GM19438 (cell line): ENCODE results near the gene SEC14L3.

Experiments used
- ATAC-seq: cut with Tn5 transposase; IDR thresholded peaks from one replicate; pipeline ENCODE4 v1.9.1; 2021; ENCODE audit warnings: low read depth; ENCODE audit not compliant: unreplicated experiment

SEC14L3 gene

GRCh38 chr22:30447656-30448055, 24.2 kb downstream of the SEC14L3 start:
- no peak for ATAC-seq

DNA sequence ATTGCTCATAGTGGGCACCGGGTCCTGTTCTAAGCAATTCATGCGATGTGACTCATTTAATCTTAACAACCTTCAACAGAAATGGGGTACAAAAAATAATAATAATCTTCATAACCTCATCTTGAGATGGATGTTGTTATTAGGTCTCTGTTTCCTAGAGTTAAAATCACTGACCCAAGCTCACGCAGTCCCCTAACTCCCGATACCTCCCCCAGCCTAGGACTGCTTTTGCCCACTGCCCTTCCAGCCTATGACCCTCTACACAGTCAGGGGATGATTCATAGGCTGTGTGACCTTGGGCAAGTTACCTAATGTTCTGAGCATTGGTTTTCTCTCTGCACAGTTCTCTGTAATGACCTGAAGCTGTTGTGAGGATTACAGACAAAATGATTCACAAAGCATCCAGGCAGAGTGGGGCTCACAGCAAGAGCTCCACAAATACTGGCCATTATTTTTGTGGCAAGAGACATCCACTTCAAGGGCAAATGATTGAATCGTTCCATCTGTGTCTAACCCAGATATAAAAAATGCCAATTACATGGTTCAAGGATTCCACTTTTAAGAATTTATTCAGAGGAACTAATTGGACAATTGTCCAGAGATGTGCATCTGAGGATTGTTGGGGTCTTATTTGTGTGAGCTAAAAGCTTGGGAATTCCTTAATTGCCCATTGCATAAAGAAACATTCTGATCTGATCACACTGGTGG, 26.2 kb downstream of the SEC14L3 start:
- no peak for ATAC-seq

GRCh38 chr22:30444632-30445437, 27.0 kb downstream of the SEC14L3 start:
- no peak for ATAC-seq

DNA sequence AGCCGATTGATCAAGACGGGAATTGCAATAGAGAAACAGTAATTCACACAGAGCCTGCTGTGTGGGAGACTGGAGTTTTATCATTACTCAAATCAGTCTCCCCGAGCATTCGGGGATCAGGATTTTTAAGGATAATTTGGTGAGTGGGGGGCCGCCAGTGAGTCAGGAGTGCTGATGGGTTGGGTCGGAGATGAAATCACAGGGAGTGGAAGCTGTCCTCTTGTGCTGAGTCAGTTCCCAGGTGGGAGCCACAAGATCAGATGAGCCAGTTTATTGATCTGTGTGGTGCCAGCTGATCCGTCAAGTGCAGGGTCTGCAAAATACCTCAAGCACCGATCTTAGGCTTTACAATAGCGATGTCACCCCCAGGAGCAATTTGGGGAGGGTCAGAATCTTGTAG, 30.7 kb downstream of the SEC14L3 start:
- no peak for ATAC-seq

GRCh38 chr22:30439836-30440235, 32.0 kb downstream of the SEC14L3 start:
- no peak for ATAC-seq

- no peak for ATAC-seq
Observed at GRCh38 chr22:30439226-30439625, 32.6 kb downstream of the SEC14L3 start.

GRCh38 chr22:30438559-30438958, 33.3 kb downstream of the SEC14L3 start:
- ATAC-seq: no peak

- no peak for ATAC-seq
Observed at GRCh38 chr22:30436196-30436595, 35.6 kb downstream of the SEC14L3 start.

DNA sequence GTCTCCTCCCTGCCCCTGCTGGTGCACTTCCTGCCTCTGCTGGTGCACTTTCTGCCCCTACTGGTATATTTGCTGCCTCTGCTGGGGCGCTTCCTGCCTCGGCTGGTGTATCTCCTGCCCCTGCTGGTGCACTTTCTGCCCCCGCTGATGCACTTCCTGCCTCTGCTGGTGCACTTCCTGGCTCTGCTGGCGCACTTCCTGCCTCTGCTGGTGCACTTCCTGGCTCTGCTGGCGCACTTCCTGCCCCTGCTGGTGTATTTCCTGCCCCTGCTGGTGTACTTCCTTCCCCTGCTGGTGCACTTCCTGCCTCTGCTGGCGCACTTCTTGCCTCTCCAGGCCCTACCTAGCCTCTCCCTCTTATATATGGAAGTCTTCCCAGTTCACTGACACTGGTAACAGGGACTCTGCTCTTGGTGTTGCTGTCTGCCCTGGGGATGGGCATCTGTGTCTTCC, 36.1 kb downstream of the SEC14L3 start:
- no peak for ATAC-seq

DNA sequence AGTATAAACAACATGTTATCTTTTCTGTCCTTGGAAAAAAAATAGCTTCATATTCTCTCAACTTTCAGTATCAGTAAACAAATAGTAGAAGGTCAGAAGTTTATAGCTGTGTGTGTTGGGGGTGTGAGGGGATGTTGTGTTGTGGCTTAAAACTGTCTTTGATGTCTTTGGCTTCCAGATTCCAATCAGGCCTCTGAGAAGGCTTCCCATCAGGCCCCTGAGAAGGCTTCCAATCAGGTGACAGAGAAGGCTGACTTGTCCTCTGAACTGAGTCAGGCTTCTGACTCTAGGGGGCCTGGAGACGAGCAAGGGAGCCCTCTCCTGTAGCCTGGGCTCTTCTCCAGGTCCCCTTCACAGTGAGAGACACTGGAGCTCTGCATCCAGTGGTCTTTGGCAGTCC, 37.0 kb downstream of the SEC14L3 start:
- no peak for ATAC-seq

GRCh38 chr22:30433773-30434172, 38.0 kb downstream of the SEC14L3 start:
- no peak for ATAC-seq

DNA sequence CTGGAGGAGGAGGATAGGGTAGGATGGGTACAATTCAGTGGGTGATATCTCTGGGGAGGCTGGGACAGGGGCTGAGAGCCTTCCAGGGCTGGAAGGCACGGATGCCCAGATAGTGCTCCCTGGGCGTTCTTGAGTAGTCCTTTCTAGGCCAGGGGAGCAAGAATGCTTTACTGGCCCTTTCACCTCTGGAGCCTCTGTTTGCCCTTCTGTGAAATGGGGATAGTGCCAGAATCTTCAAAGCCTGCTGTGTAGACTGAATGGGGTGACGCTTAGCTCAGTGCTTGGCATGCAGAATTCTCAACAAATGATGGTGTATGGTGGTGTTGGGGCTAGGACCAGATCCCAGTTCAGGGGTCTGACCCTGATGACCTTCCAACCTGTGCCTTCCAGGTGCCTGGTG, 38.6 kb downstream of the SEC14L3 start:
- ATAC-seq: no peak

DNA sequence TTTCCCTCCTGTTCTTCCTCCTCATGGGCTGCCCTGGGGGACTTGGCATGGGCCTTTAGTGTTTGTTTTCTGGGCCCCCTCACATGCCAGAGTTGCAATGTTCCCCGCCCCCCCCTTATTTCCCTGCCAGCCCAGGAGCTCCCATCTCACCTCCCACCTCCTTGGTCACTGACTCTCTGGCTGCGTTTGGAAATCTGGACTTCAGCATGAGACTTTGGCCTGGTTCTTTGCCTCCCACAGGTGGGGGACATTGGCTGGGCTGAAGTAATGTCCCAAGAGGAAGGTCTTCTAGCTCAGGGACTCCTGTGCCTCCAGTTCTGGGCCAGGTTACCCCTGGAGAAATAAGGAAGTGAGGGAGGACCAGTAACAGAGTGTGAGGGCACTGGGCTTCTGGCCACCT, 39.3 kb downstream of the SEC14L3 start:
- ATAC-seq: no peak

DNA sequence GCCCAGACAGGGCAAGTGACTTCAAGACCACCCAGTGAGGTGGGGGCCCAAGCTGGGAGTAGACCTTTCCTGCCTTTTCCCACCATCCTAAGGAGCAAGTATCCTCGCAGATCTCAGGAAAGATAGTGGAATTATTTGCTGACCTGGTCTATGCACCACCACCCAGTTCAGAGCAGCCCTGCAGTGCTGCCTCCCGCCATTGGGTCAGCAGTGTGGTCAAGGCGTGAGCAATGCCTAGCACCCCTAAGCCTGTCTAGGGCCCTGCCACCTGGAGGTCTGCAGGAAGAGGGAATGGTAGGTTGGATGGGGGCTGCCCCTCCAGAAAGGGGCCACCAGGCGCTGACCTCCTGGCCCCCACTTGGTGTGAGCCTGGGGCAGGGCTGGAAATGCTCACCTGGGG, 39.7 kb downstream of the SEC14L3 start:
- ATAC-seq: no peak

GRCh38 chr22:30430933-30431332, 40.9 kb downstream of the SEC14L3 start:
- no peak for ATAC-seq

GRCh38 chr22:30429887-30430286, 41.9 kb downstream of the SEC14L3 start:
- no peak for ATAC-seq

DNA sequence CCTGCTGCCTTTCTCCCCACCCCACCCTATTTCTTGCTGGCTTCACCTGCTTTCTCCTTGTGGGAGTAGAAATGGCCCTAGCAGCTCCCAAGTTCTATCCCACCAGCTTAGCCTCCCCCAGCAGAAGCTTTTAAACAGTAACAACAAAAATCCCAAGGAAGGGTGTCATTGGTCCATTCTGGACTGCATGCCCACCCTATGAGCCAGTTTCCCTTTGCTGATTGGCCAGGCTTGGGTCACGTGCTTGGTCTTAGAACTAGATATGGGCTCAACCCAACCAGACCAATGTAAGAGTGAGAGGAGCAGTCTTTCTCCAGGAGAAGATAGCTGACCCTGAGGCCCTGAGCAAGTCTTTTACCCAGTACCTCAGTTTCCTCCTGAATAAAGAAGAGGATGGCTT, 43.9 kb downstream of the SEC14L3 start:
- ATAC-seq: no peak

DNA sequence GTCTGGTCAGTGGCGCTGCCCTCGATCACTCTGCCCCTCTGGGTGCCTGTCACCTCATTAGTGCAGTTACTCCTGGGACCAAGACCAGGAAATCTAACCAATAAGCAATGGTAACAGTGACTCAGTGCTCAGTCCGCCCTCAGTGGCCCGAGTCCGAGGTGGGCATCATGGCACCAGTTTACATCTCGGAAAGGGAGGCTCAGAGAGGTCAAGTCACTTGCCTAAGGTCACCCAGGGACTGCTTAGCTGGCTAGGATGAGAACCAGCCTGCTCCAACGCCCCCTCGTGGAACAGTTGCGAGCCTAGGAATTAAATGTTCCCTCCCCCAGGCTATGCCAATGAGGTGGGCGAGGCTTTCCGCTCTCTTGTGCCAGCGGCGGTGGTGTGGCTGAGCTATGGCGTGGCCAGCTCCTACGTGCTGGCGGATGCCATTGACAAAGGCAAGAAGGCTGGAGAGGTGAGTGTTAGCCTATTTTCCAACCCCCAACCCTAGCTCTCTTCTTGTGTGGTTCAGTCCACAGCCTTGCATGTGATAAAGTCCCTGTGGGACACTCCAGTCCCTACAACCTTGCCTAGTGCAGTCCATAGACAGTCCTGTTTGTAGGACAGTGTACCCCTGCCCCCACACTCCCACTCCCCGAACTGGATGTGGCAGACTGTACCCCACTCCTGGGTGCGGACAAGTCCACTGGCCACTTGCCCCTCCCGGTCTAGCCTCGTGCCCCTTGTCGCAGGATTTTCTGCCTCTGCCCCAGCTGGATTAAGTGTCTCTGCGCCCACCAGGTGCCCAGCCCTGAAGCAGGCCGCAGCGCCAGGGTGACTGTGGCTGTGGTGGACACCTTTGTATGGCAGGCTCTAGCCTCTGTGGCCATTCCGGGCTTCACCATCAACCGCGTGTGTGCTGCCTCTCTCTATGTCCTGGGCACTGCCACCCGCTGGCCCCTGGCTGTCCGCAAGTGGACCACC, 45.1 kb downstream of the SEC14L3 start:
- no peak for ATAC-seq

DNA sequence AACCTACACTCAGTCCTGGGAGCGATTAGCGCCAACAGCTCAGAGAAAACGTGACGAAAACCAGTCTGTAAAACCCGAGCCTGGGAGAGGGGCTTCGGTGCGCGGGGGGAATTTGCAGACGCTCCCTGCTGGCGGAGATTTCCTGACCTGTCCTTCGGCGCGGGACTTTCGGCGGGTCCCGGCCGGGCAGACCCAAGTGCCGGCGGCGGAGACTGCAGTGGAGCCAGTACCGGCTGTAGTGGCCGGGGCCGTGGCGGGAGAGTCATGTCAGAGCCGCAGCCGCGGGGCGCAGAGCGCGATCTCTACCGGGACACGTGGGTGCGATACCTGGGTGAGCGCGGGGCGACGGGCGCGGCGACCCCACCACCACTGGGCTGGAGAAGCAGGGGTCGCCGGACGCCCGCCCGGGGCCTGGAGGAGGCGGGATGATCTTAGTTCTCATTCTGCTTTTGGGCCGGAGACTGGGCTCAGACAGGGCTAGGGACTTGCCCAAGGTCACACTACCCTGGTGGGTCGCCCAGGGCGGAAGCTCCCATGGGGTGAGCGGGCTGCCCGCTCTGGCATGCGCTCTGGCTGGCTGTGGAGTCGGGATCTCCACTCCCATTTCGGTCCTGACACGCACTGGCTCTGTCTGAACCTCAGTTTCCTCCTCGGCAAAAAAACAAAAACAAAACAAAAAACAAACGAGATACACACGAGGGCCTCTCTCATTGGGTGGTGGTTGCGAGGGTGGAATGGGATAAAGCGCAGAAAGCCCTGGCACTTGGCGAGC, 46.0 kb downstream of the SEC14L3 start, which contains the start of gene MTFP1:
MTFP1 (plus strand) TSS at position 153 of the 772 bp plus-strand sequence; CDS start at position 265, 112 bp downstream.
- no peak for ATAC-seq

- no peak for ATAC-seq
Observed at GRCh38 chr22:30425327-30425615, 46.5 kb downstream of the SEC14L3 start.
